Brain microvascular endothelial cell (primary cell): ENCODE measurements around the gene ADGRV1.

ENCODE experiments used
- DNase-seq: peaks from one replicate; pipeline ENCODE4 v3.0.0-alpha.2; 2020
- H3K27ac ChIP-seq: fragments of 250-450 bp; sonication (Bioruptor Pico); 2 replicates; pipeline ENCODE4 v1.5.1; 2020; ENCODE audit warnings: mild to moderate bottlenecking, moderate library complexity
- H3K27me3 ChIP-seq: fragments of 250-450 bp; sonication (Bioruptor Pico); replicated peaks from 2 replicates; pipeline ENCODE4 v1.5.1; 2020; ENCODE audit warnings: mild to moderate bottlenecking
- H3K36me3 ChIP-seq: fragments of 250-450 bp; sonication (Bioruptor Pico); replicated peaks from 2 replicates; pipeline ENCODE4 v1.5.1; 2020; ENCODE audit warnings: mild to moderate bottlenecking
- H3K4me3 ChIP-seq: 2 replicates; pipeline ENCODE4 v1.5.1; 2011; ENCODE audit warnings: low read depth, mild to moderate bottlenecking, control low read depth, low read length, moderate library complexity
- in situ Hi-C: cut with HindIII; loops from 2 replicates; pipeline ENCODE4 v1.10.0; 2017; ENCODE audit warnings: low sequenced_read_pairs, low pct_ligation_motif_present
- TF ChIP-seq, protein P1 (sequence below): IDR thresholded peaks from 2 replicates; pipeline ENCODE4 v1.5.1; 2011; ENCODE audit warnings: low read depth, mild to moderate bottlenecking, moderate library complexity, low read length, control low read depth, inconsistent platforms; ENCODE audit errors: missing control alignments

The ADGRV1 gene

DNA sequence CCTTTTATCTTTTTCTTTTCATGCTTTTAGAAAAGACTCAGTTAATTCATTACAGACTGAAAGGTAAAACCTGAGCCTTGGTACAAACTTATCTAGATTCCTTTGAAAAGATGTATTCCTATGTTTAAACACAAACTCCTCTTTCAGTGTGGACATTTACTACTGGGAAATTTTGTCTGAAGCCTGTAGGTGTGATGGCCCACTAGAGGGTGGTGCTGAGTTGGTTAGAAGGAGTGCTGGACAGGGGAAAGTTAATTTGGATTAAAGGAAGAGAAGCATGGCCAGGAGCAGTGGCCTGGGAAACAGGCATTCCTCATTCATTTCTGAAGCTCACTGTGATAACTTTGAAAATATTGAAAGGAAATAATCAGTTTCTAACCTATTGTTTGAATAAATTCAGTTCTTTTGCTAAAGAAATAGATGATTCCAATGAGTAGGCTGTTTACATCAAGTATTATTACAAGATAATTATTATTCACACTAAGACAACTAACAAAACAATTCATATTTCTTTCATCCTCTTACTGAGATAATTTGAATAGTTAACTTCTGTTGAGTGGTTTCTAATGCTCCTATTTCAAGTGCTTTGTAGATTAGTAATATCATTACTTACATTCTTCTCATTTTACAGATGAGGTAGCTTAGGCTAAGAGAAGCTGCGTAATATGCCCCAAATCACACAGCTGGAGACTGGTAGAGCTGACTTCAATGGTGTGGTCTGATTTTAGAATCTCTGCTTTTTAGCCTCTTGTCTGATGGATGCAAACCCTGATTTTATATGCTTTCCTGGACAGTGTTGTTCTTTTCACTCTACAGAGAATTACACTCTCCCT, 150.9 kb downstream of the ADGRV1 start:
- peak; percentile 45 for DNase-seq
- TF ChIP-seq, protein P1, sequence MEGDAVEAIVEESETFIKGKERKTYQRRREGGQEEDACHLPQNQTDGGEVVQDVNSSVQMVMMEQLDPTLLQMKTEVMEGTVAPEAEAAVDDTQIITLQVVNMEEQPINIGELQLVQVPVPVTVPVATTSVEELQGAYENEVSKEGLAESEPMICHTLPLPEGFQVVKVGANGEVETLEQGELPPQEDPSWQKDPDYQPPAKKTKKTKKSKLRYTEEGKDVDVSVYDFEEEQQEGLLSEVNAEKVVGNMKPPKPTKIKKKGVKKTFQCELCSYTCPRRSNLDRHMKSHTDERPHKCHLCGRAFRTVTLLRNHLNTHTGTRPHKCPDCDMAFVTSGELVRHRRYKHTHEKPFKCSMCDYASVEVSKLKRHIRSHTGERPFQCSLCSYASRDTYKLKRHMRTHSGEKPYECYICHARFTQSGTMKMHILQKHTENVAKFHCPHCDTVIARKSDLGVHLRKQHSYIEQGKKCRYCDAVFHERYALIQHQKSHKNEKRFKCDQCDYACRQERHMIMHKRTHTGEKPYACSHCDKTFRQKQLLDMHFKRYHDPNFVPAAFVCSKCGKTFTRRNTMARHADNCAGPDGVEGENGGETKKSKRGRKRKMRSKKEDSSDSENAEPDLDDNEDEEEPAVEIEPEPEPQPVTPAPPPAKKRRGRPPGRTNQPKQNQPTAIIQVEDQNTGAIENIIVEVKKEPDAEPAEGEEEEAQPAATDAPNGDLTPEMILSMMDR: peak; percentile 92
- H3K27me3 ChIP-seq: no peaks in the 10 kb centered on the region
- no peak overlapping the region for H3K27ac ChIP-seq
- H3K36me3 ChIP-seq: no peaks in the 10 kb centered on the region
- no peak overlapping the region for H3K4me3 ChIP-seq
- in situ Hi-C loops: no loop called here

DNA sequence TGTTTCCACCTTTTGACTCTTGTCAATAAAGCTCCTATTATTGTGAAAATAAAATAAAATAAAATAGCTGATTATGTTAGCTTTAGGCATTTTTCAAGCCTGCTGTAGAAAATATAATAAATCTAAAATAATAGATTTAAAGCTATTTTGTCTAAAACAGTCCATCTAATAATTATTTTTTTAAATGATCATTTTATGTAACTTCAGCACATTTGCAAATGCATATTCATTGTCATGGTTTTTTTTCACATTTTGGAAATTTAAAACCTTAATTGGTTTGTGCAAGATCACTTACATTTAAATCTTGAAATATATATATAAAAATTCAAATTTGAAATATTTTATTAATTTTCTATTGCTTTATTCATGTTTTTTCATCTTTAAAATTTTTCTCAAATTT, 159.8 kb downstream of the ADGRV1 start:
- no peaks in the 10 kb centered on the region for H3K36me3 ChIP-seq
- H3K27me3 ChIP-seq: no peaks in the 10 kb centered on the region
- no peak overlapping the region for H3K4me3 ChIP-seq
- TF ChIP-seq, protein P1: no peak
- no peak for DNase-seq
- in situ Hi-C loops: no loop called here
- H3K27ac ChIP-seq: no peak overlapping the region

DNA sequence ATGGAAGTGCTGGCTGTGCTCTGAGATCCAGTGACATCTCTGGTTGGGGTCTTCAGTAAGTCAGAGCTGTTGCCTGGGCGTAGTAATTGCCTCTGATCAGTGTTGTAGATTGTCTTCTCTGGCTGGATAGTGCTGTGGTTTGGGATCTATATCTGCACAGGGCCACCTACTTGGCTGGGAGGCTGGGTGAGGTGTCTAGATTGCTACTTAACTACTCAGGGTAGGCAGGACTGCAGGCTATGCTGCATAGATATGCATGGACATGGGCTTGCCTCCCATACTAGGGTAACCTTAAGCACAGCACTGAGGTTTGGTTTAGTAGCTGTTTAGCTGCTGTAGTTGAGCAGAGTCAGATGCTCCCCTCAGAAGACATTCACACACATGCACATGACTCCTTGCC, 181.0 kb downstream of the ADGRV1 start:
- Histone ChIP-seq H3K27ac (no peak overlapping the region), H3K27me3 (no peaks in the 10 kb centered on the region), H3K36me3 (no peaks in the 10 kb centered on the region), H3K4me3 (no peak overlapping the region)
- DNase-seq: no peak
- in situ Hi-C loops: no loop called here
- TF ChIP-seq, protein P1: no peak

DNA sequence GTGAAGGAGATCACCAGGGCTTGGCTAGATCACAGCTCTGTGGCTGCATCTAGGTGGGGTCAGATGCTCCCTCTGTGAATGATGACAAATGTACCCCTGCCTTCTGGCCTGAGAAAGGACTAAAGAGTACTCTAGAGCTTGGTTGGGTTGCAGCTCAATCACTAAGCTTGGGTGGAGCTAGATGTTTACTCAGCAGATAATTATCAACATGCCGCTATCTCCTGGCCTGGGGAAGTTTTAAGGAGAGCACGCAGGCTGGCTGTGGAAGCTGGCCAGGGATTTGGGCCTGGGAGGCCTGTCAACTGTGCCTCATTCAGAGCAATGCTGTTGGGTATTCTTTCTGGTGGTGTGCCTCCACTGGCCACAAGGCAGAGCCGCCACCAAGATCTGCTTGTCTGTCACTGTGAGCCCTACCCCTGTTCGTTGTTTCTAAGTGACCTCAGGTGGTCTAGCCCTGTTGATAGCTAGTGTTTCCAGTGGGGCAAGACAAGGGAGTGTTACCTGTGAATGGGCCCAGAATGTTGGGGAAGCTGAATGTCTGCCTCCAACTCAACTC, 181.7 kb downstream of the ADGRV1 start:
- DNase-seq: no peak
- in situ Hi-C loops: no loop called here
- Histone ChIP-seq H3K27me3 (no peaks in the 10 kb centered on the region), H3K36me3 (no peaks in the 10 kb centered on the region), H3K4me3 (no peak overlapping the region), H3K27ac (no peak overlapping the region)
- TF ChIP-seq, protein P1: no peak

DNA sequence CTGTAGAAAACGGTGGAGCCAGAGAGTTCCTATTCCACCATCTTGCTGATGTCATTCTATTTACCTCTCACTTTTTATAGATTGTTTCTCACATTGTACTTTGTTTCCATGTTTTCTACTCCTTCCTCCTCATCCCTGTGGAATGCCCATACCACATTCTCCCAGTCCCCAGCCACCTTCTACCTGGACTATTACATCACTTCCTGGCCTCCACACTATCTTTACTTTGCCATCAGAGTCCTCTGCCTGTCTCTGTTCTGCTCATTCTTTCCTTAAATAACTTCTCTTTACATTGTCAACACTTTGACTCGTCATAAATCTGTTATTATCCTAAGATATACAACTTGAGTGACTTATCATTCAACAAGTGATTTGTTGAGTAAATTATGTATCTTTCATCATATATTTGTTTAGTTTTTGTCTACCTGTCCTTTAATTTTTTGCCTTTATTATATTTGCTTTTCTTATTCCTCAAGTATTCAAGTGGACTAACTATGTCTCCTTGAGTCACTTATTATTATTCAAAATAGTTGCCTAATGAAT, 182.5 kb downstream of the ADGRV1 start:
- TF ChIP-seq, protein P1: no peak
- H3K27me3 ChIP-seq: no peaks in the 10 kb centered on the region
- DNase-seq: no peak
- H3K36me3 ChIP-seq: no peaks in the 10 kb centered on the region
- in situ Hi-C loops: no loop called here
- no peak overlapping the region for H3K27ac ChIP-seq
- no peak overlapping the region for H3K4me3 ChIP-seq

DNA sequence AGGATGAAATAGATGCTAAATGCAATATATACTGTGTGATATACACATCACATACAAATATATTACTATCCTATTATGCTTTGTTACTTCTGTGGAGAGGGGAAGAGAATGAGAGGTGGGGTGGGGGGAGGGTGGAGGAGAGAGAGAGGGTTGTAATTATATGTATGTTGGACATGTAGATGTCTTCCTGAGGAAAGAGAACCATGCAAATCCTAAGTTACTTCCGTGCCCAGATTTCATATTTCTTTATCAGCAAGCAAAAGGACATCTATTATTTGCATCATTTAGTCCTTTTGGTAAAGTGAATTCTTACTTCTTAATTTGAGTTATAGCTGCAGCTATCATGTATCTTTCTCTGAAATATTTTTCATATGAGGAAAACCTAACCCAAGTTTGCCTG, 187.5 kb downstream of the ADGRV1 start:
- in situ Hi-C loops: no loop called here
- no peak overlapping the region for H3K27ac ChIP-seq
- DNase-seq: no peak
- no peak overlapping the region for H3K4me3 ChIP-seq
- TF ChIP-seq, protein P1: no peak
- H3K36me3 ChIP-seq: no peaks in the 10 kb centered on the region
- H3K27me3 ChIP-seq: no peaks in the 10 kb centered on the region
